ENCODE results near the gene STX10. TPM values are rescaled to one million over a fixed set of nuclear protein-coding genes. Genes with fewer than 3 reads are reported as not detected.

Gene STX10
- total and polyA plus RNA-seq, 9 of the 15 experiments (the other 6 are each of a cell fraction or from before 2014, with no cell fraction given) = 0.51 to 66.3 (median 31.0) TPM

DNA sequence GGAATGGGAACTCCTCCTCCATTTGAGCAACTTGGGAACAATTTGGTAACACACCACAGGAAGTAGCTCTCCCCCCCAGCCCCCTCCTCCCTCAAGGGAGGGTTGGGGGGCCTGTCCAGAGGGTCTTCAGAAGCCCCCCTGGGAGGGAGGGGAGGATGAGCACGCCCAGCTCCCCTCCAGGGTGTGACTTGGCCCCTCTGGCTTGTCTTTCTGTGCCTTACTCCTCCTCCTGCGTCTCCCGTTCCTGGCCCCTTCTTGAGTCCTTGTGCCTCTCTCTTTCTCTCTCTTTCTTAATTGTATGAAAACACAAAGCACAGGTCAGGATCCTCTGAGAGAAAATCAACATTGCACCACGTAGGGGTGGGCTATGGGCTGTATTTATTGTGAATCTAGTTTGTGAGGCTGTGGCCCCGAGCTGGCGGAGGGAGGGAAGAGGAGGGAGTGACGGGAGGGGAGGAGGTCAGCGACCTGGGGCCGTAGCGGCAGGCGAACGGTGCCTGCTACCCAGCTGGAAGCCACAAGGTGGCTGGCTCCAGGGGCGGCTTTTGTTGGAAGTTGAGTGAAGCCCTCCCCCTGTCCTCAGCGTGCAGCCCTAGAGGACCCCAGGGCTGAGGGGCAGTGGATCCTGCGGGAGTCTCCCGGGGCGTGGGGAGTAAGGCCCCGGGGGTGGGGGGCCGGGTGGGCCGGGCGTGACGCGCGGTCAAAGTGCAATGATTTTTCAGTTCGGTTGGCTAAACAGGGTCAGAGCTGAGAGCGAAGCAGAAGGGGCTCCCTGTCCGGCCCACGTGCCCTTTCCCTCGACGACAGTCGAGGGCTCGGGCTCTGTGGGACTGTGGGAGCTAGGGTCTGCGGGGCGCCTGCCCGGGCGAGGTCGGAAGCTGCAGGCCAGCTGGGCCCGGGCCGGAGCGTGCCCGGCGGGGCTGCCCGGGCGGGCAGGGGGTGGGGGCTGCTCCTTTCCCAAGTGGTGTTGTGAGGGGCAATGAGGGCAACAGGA is 53.9 kb downstream of the STX10 start (continued):
- no peak for TF ChIP-seq MED1 (CRISPR knock-in tag; IDR thresholded peaks at IDR 0.05; ENCODE audit: borderline replicate concordance)
- peak; percentile 44 for TF ChIP-seq GABPA (tag; conservative IDR thresholded peaks at IDR 0.05; ENCODE audit: low read depth)
- no peak for TF ChIP-seq FOXA1 (IDR thresholded peaks at IDR 0.05; ENCODE audit: borderline replicate concordance)
- TF ChIP-seq MYBL2 (IDR thresholded peaks at IDR 0.05; ENCODE audit: low read depth) = no peak
- no peak for TF ChIP-seq MYBL2 (CRISPR knock-in tag; IDR thresholded peaks at IDR 0.05; ENCODE audit: borderline replicate concordance)
- TF ChIP-seq NR2C1 (IDR thresholded peaks at IDR 0.05) = peak; percentile 39; the same call in 1 of the 2 replicates
- TF ChIP-seq NR2C1 (tag; IDR thresholded peaks at IDR 0.05) = 0 out of 2 replicates have a peak, but pooled peaks have one; percentile 46
- no peak for TF ChIP-seq ETS2 (tag; IDR thresholded peaks at IDR 0.05; ENCODE audit: borderline replicate concordance, poor library complexity, severe bottlenecking)
- TF ChIP-seq HNRNPH1 (optimal IDR thresholded peaks at IDR 0.05; ENCODE audit: low read depth, low read length) = no peak
- TF ChIP-seq, protein P1, sequence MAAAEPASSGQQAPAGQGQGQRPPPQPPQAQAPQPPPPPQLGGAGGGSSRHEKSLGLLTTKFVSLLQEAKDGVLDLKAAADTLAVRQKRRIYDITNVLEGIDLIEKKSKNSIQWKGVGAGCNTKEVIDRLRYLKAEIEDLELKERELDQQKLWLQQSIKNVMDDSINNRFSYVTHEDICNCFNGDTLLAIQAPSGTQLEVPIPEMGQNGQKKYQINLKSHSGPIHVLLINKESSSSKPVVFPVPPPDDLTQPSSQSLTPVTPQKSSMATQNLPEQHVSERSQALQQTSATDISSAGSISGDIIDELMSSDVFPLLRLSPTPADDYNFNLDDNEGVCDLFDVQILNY (CRISPR knock-in tag; IDR thresholded peaks at IDR 0.05) = no peak
- TF ChIP-seq GABPB1 (CRISPR knock-in tag; IDR thresholded peaks at IDR 0.05) = no peak
- peak; percentile 45; the same call in 1 of the 2 replicates for TF ChIP-seq ERF (CRISPR knock-in tag; IDR thresholded peaks at IDR 0.05)
- TF ChIP-seq ZC3H8 (IDR thresholded peaks at IDR 0.05) = no peak
- TF ChIP-seq MEF2A (IDR thresholded peaks at IDR 0.05; ENCODE audit: control insufficient read depth, low read depth, low read length) = no peak
- TF ChIP-seq ZNF436 (CRISPR knock-in tag; IDR thresholded peaks at IDR 0.05) = no peak
- TF ChIP-seq ARHGAP35 (IDR thresholded peaks at IDR 0.05; ENCODE audit: partially characterized antibody) = no peak
- TF ChIP-seq, protein P2, sequence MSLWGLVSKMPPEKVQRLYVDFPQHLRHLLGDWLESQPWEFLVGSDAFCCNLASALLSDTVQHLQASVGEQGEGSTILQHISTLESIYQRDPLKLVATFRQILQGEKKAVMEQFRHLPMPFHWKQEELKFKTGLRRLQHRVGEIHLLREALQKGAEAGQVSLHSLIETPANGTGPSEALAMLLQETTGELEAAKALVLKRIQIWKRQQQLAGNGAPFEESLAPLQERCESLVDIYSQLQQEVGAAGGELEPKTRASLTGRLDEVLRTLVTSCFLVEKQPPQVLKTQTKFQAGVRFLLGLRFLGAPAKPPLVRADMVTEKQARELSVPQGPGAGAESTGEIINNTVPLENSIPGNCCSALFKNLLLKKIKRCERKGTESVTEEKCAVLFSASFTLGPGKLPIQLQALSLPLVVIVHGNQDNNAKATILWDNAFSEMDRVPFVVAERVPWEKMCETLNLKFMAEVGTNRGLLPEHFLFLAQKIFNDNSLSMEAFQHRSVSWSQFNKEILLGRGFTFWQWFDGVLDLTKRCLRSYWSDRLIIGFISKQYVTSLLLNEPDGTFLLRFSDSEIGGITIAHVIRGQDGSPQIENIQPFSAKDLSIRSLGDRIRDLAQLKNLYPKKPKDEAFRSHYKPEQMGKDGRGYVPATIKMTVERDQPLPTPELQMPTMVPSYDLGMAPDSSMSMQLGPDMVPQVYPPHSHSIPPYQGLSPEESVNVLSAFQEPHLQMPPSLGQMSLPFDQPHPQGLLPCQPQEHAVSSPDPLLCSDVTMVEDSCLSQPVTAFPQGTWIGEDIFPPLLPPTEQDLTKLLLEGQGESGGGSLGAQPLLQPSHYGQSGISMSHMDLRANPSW (CRISPR knock-in tag; IDR thresholded peaks at IDR 0.05) = no peak
- TF ChIP-seq KLF13 (tag; IDR thresholded peaks at IDR 0.05; ENCODE audit: borderline replicate concordance, low read depth) = no peak
- peak; percentile 25; the same call in 1 of the 2 replicates for TF ChIP-seq SMC3 (conservative IDR thresholded peaks at IDR 0.05; ENCODE audit: insufficient read depth, low read depth, low read length)
- no peak for TF ChIP-seq RNF2 (IDR thresholded peaks at IDR 0.05)
- TF ChIP-seq, protein P3, sequence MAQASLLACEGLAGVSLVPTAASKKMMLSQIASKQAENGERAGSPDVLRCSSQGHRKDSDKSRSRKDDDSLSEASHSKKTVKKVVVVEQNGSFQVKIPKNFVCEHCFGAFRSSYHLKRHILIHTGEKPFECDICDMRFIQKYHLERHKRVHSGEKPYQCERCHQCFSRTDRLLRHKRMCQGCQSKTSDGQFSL (CRISPR knock-in tag; IDR thresholded peaks at IDR 0.05) = no peak
- TF ChIP-seq, protein P3 (tag; IDR thresholded peaks at IDR 0.05) = no peak
- no peak for TF ChIP-seq TGIF2 (CRISPR knock-in tag; IDR thresholded peaks at IDR 0.05)

All from K562 (cell line).